ENCODE results near the gene RAD51B. TPM values are rescaled to one million over a fixed set of nuclear protein-coding genes. Genes with fewer than 3 reads are reported as not detected.
A peak's percentile ranks its signal among the peaks of the same experiment; 100 is the strongest.

RAD51B gene
- total and polyA plus RNA-seq, 9 of the 15 experiments (the other 6 are each of a cell fraction or from before 2014, with no cell fraction given), result 8.5 to 17.3 (median 11.3) TPM

DNA sequence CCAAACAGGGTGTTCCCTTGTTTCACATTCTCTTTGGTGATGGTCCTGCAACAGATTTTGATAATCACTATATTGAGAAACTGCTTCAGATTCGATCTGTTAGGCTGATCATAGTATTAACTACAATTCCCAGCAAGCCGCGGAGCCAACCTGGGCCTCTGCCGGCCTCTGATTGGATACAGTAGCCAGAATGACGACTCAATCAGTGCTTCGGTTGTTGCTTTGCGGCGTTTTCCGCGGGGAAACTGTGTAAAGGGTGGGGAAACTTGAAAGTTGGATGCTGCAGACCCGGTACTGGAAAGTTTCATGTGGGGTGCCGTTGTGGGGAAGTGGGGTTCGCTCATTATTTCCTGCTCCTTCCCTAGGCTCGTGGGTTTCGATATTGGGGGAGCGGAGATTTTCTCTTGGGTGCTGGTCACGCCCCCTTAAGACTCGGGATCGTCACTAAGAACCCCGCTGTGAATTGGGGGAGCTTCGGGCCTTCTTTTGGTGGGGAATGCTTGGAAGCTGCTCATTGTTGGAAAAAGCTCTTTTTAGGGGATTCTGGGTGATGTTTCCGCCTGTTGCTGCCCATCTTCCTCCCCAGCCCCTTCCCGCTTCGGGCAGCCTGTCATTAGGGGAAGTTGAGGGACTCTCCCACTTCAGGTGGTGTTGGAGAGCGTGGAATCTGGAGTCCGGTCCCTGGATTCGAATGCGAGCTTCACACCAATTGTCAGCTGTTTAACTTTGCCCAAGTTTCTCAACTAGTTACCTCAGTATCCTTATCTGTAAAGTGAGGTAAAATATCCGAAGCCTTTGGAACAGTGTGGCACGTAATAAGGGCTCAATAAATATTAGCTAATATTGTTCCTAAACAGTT is at the start of gene RAD51B (continued):
- TF ChIP-seq, protein P1, sequence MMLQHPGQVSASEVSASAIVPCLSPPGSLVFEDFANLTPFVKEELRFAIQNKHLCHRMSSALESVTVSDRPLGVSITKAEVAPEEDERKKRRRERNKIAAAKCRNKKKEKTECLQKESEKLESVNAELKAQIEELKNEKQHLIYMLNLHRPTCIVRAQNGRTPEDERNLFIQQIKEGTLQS (IDR thresholded peaks at IDR 0.05), result no peak
- TF ChIP-seq, protein P1 (CRISPR knock-in tag; conservative IDR thresholded peaks at IDR 0.05), result no peak
- TF ChIP-seq CCNT2 (IDR thresholded peaks at IDR 0.05; ENCODE audit: borderline replicate concordance, extremely low read depth, insufficient read length, low read depth, low read length), result no peak
- TF ChIP-seq, protein P2, sequence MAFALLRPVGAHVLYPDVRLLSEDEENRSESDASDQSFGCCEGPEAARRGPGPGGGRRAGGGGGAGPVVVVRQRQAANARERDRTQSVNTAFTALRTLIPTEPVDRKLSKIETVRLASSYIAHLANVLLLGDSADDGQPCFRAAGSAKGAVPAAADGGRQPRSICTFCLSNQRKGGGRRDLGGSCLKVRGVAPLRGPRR (CRISPR knock-in tag; IDR thresholded peaks at IDR 0.05), result no peak
- TF ChIP-seq ETV5 (CRISPR knock-in tag; IDR thresholded peaks at IDR 0.05; ENCODE audit: low read depth), result no peak
- TF ChIP-seq KLF1 (tag; IDR thresholded peaks at IDR 0.05), result no peak
- no peak for TF ChIP-seq ZNF239 (CRISPR knock-in tag; IDR thresholded peaks at IDR 0.05)
- peak; percentile 90 for TF ChIP-seq ZNF143 (CRISPR knock-in tag; IDR thresholded peaks at IDR 0.05)
- TF ChIP-seq, protein P3, sequence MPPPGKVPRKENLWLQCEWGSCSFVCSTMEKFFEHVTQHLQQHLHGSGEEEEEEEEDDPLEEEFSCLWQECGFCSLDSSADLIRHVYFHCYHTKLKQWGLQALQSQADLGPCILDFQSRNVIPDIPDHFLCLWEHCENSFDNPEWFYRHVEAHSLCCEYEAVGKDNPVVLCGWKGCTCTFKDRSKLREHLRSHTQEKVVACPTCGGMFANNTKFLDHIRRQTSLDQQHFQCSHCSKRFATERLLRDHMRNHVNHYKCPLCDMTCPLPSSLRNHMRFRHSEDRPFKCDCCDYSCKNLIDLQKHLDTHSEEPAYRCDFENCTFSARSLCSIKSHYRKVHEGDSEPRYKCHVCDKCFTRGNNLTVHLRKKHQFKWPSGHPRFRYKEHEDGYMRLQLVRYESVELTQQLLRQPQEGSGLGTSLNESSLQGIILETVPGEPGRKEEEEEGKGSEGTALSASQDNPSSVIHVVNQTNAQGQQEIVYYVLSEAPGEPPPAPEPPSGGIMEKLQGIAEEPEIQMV (tag; conservative IDR thresholded peaks at IDR 0.05; ENCODE audit: low read depth), result no peak
- no peak for TF ChIP-seq PTTG1 (tag; IDR thresholded peaks at IDR 0.05; ENCODE audit: low read depth)
- no peak for TF ChIP-seq PURB (CRISPR knock-in tag; IDR thresholded peaks at IDR 0.05; ENCODE audit: low read depth)
- TF ChIP-seq, protein P4, sequence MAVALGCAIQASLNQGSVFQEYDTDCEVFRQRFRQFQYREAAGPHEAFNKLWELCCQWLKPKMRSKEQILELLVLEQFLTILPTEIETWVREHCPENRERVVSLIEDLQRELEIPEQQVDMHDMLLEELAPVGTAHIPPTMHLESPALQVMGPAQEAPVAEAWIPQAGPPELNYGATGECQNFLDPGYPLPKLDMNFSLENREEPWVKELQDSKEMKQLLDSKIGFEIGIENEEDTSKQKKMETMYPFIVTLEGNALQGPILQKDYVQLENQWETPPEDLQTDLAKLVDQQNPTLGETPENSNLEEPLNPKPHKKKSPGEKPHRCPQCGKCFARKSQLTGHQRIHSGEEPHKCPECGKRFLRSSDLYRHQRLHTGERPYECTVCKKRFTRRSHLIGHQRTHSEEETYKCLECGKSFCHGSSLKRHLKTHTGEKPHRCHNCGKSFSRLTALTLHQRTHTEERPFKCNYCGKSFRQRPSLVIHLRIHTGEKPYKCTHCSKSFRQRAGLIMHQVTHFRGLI (CRISPR knock-in tag; IDR thresholded peaks at IDR 0.05), result no peak
- TF ChIP-seq, protein P5, sequence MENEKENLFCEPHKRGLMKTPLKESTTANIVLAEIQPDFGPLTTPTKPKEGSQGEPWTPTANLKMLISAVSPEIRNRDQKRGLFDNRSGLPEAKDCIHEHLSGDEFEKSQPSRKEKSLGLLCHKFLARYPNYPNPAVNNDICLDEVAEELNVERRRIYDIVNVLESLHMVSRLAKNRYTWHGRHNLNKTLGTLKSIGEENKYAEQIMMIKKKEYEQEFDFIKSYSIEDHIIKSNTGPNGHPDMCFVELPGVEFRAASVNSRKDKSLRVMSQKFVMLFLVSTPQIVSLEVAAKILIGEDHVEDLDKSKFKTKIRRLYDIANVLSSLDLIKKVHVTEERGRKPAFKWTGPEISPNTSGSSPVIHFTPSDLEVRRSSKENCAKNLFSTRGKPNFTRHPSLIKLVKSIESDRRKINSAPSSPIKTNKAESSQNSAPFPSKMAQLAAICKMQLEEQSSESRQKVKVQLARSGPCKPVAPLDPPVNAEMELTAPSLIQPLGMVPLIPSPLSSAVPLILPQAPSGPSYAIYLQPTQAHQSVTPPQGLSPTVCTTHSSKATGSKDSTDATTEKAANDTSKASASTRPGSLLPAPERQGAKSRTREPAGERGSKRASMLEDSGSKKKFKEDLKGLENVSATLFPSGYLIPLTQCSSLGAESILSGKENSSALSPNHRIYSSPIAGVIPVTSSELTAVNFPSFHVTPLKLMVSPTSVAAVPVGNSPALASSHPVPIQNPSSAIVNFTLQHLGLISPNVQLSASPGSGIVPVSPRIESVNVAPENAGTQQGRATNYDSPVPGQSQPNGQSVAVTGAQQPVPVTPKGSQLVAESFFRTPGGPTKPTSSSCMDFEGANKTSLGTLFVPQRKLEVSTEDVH (IDR thresholded peaks at IDR 0.05; ENCODE audit: low read depth, partially characterized antibody), result peak; percentile 95

All from K562 (cell line).